NCI-H187 treated with DMSO at 0.1 percent for 48 hours (cell line): ENCODE results near the gene PLGRKT.
"Not testable (repeated sequence)": the region's sequence is repeated elsewhere in the genome, so short reads cannot be mapped to it uniquely, and the experiment has no call there.

Experiments
- DNase-seq: peaks from one replicate; lab custom pipeline; 2025; lab: John Stamatoyannopoulos, UW

PLGRKT gene

DNA sequence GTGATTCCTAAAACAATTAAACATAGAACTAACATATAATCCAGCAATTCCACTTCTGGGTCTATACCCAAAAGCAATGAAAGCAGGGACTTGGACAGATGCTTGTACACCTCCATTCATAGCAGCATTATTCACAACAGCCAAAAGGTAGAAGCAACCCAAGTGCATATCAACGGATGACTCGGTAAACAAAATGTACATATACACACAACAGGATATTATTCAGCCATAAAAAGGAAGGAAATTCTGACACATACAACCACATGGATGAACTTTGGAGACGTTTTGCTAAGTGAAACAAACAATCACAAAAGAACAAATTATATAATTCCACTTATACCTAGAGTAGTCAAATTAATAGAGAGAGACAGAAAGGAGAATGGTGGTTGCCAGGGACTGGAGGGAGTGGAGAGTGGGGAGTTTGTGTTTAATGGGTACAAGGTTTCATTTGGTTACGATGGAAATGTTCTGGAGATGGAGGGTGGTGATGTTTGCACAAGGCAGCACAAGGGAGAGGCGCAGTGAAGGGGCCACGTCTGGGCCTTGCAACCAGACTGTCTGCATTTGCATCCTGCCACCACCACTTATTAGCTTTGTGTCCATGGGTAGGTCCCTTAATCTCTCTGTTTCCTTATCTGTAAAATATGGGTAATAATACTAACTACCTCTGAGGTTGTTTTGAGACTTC is 61.8 kb downstream of the PLGRKT start:
- DNase-seq: no peak

GRCh38 chr9:5375091-5375490 is 62.6 kb downstream of the PLGRKT start:
- DNase-seq: no peak

DNA sequence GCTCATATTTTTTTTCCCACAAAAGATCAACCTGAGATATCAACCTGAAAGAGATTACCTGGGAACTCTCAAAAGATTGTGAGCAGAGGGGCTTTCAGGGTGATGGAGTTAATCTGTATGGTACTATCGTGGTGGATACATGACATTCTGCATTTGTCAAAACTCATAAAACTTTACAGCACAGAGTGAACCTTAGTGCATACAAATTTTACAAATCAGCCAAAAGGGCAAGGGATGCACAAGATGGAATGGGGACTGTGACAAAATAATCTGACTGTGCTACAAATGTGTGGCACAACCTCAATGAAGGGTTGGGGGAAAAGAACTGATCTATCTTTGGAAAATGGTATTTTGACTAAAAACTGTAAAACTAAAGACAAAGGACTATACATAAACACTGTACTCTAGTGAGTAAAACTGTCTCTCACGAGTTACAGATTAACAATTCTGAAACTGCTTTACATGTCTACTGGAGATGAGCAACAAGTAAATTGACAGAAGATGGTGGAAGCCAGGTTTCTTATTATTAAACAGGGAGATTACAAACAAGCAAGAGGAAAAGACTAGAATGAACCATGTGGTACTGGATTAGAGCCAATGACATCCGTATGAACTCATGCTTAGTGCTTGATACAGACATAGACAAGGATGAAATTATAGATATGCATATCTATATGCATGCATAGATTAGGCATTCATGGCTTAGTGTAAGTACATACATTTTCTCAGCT is 73.3 kb downstream of the PLGRKT start:
- DNase-seq: no peak

DNA sequence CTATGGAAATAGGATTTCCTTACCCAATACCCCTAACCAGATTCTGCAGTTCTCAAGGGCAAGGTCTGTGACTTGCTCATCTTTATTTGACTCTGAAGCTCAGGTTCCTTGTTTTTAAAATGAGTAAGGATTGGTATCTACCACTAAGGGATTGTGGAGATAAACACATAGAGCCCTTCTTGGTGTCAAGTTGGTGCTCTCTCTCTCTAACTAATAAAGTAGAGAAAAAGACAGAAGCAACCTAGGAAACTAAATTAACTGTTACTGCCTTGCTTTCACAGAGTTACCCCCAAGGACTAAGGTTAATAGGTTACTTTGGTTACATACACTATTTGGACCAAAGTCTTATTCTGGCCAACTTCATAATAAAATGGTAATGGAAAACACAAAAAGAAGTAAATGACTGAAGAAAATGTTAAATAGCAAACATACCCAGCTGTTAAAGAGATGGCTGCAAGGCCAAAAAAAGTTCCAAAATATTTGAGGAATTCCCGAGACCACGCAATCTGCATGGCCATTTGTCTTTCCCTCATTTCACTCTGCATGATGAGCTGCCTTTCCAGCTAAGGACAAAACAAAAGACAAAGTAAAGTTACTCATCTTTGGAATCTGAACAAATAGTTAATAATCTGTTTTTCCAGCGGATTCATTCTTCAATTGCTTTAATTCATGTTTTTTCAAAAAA is 76.3 kb downstream of the PLGRKT start:
- no peak for DNase-seq

GRCh38 chr9:5360341-5360740 is 77.4 kb downstream of the PLGRKT start:
- no peak for DNase-seq

DNA sequence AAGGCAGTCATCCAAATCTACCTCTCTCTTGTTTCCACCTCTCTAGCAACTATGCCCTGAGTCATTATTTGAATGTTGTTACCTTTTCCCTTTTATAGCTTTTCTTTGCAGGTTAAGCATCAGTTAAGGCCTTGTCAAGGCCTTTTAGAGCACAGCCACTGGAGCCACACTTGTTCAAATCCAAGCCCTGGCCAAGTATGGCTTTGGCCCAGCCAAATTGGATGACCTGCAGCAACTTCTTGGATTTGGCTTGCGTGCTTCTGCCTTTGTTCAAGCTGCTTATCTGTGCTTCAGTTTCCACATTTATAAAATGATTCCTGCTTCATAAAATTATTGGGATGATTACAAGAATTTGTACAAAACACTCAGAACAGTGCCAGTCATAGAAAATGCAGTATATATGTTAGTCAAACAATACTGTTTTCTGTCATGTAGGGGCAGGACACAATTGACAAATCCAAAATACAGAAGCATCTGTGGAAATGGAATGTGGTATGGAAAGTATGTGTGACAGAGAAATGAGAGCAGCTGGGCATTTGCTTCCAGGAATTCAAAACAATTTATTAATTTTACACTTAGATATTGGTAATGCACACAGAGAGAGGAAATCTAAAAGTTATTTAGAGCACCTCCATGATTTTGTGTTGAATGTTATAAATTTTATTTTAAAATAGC is 80.2 kb downstream of the PLGRKT start:
- DNase-seq: no peak

- DNase-seq: no peak
These were observed 81.9 kb downstream of the PLGRKT start for GRCh38 chr9:5355817-5356216.

- no peak for DNase-seq
These were observed 82.5 kb downstream of the PLGRKT start for GRCh38 chr9:5355226-5355625.

DNA sequence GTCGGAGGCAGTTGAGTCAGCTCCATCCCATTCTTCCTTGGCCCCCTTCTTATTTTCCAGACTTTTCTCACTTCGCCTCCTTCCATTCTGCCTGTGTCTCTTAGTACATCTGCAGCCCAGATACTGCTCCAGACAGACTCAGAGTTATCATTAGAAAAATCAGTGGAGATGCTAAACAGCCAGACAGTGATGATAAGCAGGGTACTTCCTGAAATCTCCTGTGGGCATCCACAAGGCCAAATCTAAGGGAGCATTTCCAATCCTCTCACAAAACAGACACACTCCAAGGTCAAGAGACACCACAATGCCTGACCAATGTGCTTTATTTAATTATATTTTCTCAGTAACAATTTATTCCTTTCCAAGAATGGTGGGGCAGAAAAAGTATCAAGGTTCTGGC is 83.5 kb downstream of the PLGRKT start:
- no peak for DNase-seq

- no peak for DNase-seq
These were observed 85.0 kb downstream of the PLGRKT start for GRCh38 chr9:5352637-5353248.

DNA sequence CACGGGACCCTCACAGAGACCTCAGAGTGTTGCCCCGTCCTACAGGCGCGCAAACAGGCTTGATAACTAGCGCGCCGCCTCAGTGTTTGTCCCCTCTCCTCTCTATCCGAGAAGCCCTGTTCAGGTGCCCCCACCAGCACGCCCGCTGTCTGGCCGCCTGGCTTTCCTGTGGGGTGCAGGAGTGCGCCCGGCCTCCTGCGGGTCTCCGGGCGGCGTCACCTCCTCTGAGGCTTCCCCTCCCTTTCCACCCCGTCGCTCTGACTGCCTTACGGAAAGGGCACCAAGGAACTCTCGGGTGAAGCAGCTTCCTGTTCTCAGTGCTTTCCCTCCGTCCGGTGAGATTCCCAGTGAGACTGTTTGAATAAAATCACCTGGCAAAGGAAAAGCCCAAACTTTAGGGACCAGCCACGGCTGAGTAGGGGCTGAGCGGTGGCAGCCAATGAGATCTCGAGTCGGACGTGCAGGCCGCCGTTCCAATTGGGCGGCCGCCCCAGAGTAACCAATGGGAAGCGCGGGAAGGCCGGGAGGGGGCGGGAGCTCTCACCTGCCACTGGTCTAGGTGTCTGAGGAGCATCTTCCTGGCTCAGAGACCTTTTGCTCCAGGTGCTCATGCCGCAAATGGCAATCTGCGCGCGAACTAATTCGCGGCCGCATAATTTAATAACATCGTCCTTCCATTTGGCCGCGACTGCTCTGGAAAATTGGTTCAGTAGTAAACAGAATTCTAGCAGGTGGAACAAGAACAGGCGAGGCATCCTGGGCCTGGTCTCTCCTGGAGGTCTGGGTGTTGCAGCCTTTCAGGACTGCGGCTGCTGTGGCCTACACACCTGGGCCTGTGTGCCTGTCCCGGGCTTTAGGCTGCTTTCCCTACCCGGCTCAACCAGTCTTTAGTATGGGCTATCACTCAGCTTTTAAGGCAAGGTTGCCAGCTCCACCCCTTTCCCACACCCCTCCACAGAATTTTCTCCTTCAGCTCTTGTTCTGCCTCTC is 98.4 kb downstream of the PLGRKT start, which contains the start of gene RLN1:
RLN1 (minus strand) TSS at position 885 of the 990 bp plus-strand sequence; CDS start at position 755, 130 bp downstream.
- not testable (repeated sequence) for DNase-seq

GRCh38 chr9:5336688-5337087 is 101.0 kb downstream of the PLGRKT start:
- DNase-seq: no peak

DNA sequence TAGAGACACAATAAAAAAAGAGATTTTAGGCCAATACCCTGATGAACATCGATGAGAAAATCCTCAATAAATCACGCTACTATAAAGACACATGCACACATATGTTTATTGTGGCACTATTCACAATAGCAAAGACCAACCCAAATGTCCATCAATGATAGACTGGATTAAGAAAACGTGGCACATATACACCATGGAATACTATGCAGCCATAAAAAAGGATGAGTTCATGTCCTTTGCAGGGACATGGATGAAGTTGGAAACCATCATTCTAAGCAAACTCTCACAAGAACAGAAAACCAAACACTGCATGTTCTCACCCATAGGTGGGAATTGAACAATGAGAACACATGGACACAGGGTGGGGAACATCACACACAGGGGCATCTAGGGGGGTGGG is 106.4 kb downstream of the PLGRKT start:
- not testable (repeated sequence) for DNase-seq

- DNase-seq: no peak
These were observed 110.7 kb downstream of the PLGRKT start for GRCh38 chr9:5326893-5327548.

GRCh38 chr9:5326187-5326586 is 111.5 kb downstream of the PLGRKT start:
- no peak for DNase-seq

DNA sequence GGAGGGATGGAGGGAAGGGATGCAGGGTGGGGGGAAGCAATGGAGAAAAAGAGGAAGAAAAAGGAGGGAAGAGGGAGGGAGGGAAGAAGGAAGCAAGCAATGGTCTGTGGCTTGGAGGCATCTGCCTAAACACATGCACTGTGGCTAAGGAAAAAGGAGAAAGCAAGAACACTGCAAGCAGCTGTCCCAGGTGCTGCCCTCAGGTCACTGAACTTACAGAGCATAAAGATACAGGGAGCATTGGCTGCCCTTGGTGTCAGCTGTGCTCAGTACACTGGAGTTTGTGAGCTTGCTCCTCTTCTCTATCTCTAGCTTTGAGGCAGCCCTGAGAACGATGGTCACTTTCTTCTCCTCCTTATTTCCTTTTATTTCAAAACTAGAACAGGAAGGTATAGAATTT is 116.1 kb downstream of the PLGRKT start:
- DNase-seq: not testable (repeated sequence)

DNA sequence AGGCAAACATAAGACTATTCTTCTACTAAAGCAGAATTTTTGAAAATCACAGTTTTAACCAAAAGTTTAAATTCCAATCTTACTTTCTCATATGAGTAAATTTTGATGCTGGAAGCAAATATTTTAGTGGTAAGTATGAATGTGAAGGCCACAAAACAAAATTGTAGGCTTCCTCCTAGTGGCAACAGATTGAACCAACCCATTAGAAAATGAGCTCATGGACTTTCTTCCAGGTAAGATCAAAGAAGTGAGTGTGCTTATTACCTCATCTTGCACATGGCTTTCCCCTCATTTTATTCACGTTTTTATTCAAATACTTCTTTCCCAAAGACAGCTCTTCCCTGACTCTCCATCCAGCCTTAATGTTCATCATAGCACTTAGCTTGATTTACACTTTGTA is 116.7 kb downstream of the PLGRKT start:
- DNase-seq: no peak

DNA sequence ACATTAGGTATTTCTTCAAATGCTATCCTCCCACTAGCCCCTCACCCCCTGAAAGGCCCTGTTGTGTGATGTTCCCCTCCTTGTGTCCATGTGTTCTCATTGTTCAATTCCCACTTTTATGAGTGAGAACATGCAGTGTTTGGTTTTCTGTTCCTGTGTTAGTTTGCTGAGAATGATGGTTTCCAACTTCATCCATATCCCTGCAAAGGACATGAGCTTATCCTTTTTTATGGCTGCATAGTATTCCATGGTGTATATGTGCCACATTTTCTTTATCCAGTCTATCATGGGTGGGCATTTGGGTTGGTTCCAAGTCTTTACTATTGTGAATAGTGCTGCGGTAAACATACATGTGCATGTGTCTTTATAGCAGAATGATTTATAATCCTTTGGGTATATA is 121.3 kb downstream of the PLGRKT start:
- DNase-seq: not testable (repeated sequence)

DNA sequence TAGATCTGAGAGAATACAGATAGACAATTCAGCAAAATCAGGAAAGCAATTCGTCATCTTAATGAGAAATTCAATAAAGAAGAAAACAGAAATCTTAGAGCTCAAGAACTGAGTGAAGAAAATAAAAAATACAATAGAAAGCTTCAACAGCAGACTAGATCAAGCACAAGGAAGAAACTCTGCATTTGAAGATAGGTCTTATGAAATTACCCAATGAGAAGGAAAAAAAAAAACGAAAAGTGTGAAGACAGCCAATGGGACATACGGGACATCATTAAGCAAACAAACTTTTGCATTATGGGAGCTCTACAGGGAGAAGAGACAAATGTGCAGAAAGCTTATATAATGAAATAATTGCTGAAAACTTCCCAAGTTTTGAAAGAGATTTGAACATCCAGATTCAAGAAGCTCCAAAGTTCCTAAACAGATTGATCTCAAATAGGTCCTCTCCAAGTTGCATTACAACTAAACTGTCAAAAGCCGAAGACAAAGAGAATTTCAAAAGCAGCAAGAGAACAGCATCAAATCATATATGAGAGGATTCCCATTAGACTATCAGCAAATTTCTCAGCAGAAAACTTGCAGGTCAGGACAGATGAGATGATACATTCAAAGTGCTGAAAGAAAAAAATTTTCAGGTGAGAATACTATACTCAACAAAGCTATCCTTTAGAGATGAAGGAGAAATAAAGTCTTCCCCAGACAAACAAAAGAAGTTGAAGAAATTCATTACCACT is 122.4 kb downstream of the PLGRKT start:
- no peak for DNase-seq
